SK-N-MC (cell line): ENCODE measurements around the gene HBP1.
"Not testable (repeated sequence)": the region's sequence is repeated elsewhere in the genome, so short reads cannot be mapped to it uniquely, and the experiment has no call there.

Experiments used
- DNase-seq: peaks from one replicate; pipeline ENCODE4 v3.0.0-alpha.2; 2011; ENCODE audit warnings: low read depth, low spot score
- H3K27ac ChIP-seq: fragments of 200-600 bp; sonication (generic); 2 replicates; pipeline ENCODE4 v1.5.1; 2016; ENCODE audit warnings: mixed run types
- H3K36me3 ChIP-seq: fragments of 200-600 bp; sonication (generic); 2 replicates; pipeline ENCODE4 v1.6.1; 2017; ENCODE audit warnings: antibody characterized with exemption, low read length, mixed read lengths; ENCODE audit not compliant: insufficient read depth
- H3K4me3 ChIP-seq: fragments of 200-600 bp; sonication (generic); 2 replicates; pipeline ENCODE4 v1.5.1; 2016
- H3K9ac ChIP-seq: fragments of 200-600 bp; sonication (generic); 2 replicates; pipeline ENCODE4 v1.8.0; 2017; ENCODE audit warnings: mixed run types, mixed read lengths; ENCODE audit not compliant: insufficient read length
- H3K9me3 ChIP-seq: fragments of 200-600 bp; sonication (generic); 2 replicates; pipeline ENCODE4 v1.6.1; 2017; ENCODE audit warnings: low read depth, mild to moderate bottlenecking, antibody characterized with exemption, low read length, moderate library complexity, mixed read lengths
- EZH2 ChIP-seq: fragments of 200-600 bp; sonication (generic); IDR thresholded peaks from one replicate; pipeline ENCODE4 v1.6.1; 2017; ENCODE audit warnings: antibody characterized with exemption
- FOXP2 ChIP-seq: optimal IDR thresholded peaks from 2 replicates; pipeline ENCODE3; 2011; ENCODE audit warnings: mild to moderate bottlenecking, moderate library complexity; ENCODE audit not compliant: insufficient read depth; ENCODE audit errors: extremely low read length, control extremely low read depth
- POLR2AphosphoS5 ChIP-seq: IDR thresholded peaks from 2 replicates; pipeline ENCODE4 v1.6.1; 2012; ENCODE audit warnings: mild to moderate bottlenecking, low read depth, low read length, borderline replicate concordance

Gene HBP1

DNA sequence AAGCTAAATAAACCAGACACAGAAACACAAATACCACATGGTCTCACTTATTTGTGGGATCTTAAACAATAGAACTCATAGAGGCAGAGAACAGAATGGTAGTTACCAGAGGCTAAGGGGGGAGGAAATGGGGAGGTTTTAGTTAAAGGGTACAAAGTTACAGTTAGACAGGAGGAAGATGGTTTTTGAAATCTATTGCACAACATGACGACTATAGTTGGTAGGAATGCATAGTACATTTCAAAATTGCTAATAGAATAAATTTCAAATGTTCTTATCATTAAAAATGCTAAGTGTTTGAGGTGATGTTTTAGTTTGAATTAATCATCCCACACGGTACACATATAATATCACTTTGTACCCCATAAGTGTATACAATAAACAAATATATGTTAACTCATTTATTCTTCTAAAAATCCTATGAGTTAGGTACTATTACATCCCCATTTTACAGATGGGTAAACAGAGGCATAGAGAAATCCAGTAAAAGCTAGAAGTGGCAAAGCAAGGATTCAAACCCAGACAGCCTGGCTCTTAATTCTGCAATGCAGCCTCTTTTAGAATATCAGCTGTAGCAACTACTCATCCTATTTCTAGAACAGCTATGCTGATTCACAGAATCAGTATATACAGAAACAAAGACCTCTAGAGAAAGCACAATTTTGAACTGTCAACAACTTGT is 50.9 kb downstream of the HBP1 start:
- no peak for TF ChIP-seq EZH2
- Histone ChIP-seq H3K9ac (no peak overlapping the region), H3K27ac (no peak overlapping the region), H3K9me3 (no peaks in the 10 kb centered on the region), H3K4me3 (no peak overlapping the region), H3K36me3 (no peaks in the 10 kb centered on the region)
- DNase-seq, result no peak

DNA sequence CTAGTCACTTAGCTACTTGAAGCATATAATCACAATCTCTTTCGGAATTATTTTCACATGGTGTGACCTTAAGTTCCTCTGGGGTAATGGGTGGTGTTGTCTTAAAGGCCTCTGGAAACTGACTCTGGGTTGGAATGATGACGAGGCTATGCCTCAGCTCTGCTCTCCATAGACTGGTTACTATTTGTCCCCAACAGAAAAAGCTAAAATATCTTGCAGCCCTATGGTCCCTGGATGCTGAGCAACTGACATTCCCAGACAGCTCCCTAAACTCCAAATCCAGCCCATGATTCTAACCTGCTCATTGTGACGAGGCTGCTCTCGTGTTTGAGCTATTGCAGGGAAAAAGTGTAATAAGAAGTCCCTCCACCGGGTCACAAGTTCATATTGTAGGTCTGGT is 51.6 kb downstream of the HBP1 start:
- Histone ChIP-seq H3K9ac (no peak overlapping the region), H3K27ac (no peak overlapping the region), H3K36me3 (no peaks in the 10 kb centered on the region), H3K4me3 (no peak overlapping the region), H3K9me3 (no peaks in the 10 kb centered on the region)
- TF ChIP-seq POLR2AphosphoS5 (no peak), EZH2 (no peak), FOXP2 (no peak)
- no peak for DNase-seq

DNA sequence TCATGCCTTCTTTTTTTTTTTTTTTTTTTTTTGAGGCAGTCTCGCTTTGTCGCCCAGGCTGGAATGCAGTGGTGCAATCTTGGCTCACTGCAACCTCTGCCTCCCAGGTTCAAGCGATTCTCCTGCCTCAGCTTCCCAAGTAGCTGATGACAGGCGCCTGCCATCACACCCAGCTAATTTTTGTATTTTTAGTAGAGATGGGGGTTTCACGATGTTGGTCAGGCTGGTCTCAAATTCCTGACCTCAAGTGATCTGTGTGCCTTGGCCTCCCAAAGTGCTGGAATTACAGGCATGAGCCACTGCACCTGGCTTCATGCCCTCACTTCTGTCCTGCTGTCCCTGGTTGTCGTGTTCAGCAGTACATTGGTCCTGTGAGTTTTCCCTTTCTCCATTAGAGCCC is 52.0 kb downstream of the HBP1 start:
- H3K4me3 ChIP-seq, H3K9ac ChIP-seq, DNase-seq, H3K36me3 ChIP-seq, H3K9me3 ChIP-seq, H3K27ac ChIP-seq: not testable (repeated sequence)

DNA sequence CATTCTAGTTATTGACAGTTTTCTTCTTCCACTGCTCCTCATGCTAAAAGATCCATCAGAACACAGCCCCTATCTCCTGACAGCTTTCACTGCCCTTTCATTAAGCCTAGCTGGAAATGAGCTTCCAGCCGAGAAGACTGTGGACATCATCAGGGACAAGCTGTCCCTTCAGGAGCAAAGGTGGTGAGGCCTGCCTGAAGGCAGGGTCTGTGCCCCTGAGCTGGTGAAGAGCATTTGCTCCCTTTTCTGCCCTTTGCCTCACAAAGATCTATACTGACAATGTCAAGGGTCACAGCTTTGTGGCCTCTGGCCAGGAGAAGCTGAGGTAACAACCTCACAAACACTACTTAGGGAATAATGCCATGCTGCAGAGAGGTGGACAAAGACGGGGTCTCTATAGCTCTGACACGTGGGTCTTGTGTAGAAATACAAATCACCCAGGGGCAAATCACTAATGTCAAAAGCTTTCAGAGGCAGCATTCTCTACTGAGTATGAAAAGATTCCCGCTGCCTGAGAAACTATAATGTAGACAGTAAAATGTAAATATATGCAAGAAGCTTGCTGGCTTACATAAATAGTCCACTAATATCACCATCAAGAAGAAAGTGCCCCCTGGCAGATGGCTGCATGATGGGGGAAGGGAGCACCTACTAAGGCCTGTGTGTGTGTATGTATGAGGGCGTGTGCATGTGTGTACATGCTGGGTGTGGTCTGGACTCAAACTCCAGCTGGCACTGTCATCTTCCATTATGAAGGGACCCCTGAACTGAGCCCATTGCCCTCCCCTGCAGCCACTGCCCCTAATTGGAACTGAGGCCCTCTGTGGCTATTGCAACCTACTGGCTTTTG is 55.8 kb downstream of the HBP1 start:
- H3K9ac ChIP-seq, result no peak overlapping the region
- TF ChIP-seq POLR2AphosphoS5 (no peak), FOXP2 (no peak)
- no peak overlapping the region for H3K27ac ChIP-seq
- no peaks in the 10 kb centered on the region for H3K9me3 ChIP-seq
- no peak for DNase-seq
- no peaks in the 10 kb centered on the region for H3K36me3 ChIP-seq
- no peak overlapping the region for H3K4me3 ChIP-seq

DNA sequence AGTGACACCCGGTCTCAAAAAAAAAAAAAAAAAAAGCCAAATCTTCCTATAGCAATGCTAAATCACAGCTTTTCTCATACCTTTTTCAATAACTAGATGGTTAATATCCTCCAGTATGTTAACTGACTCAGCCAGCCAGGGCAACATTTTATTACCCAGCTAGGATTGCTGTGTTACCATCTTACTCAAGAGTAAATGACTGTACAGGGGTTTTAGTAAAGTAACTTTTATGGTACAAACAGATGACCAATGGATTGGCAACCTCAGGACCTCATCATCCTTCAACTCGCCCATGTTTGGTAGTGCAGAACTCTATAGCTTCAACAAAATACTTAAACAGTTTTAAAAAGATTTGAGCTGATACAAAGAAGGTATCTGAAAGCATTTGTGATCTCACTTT is 59.5 kb downstream of the HBP1 start:
- Histone ChIP-seq H3K4me3 (no peak overlapping the region), H3K9ac (no peak overlapping the region), H3K27ac (no peak overlapping the region), H3K36me3 (no peaks in the 10 kb centered on the region), H3K9me3 (no peaks in the 10 kb centered on the region)
- DNase-seq, result no peak
- TF ChIP-seq FOXP2, result no peak
- no peak for TF ChIP-seq EZH2
- no peak for TF ChIP-seq POLR2AphosphoS5

DNA sequence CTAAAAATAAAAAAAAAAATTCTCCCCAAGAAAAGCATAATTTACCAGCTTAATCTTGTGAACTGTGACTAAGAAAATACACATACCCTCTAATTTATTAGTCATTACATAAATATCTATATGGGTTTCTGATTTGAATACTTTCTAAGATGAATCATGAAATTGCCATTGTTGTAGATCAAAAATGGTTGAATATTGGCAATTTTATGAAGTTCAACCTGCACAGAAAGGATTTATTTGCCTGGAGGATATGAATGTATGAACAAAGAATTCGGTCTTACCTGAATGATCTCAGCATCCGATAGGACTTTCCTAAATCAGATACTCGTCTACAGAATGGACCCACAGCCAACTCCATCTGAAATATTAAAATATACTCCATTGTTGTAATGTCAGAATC is 61.5 kb downstream of the HBP1 start:
- no peak overlapping the region for H3K27ac ChIP-seq
- H3K9ac ChIP-seq, result no peak overlapping the region
- TF ChIP-seq EZH2 (no peak), POLR2AphosphoS5 (no peak), FOXP2 (no peak)
- no peaks in the 10 kb centered on the region for H3K9me3 ChIP-seq
- H3K36me3 ChIP-seq, result no peaks in the 10 kb centered on the region
- no peak for DNase-seq
- H3K4me3 ChIP-seq, result no peak overlapping the region

DNA sequence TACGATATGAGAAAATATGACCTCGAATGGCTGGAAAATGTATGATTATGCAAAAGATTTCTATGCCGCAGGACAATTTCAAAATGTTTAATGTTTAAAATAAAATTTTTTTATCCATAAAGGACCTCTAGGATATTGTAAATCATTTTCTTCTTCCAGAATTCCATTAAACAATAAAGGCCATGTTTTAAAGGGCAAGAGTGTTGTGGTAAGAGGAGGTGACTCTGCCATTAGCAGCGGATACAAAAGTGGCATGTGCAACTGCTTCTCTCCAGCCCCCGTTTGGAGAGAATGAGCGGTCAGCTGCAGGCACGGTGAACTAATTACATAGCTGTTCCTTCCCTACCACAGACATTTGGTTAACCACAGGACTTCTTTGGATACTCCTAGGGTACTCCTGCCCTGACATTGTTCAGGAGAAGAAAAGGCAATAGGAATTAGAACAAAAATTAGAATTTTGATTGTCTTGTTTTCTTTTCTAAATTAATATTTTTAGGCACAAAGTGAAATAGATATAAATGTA is 63.8 kb downstream of the HBP1 start:
- TF ChIP-seq FOXP2 (no peak), POLR2AphosphoS5 (no peak), EZH2 (no peak)
- H3K9me3 ChIP-seq, result no peaks in the 10 kb centered on the region
- DNase-seq, result no peak
- H3K4me3 ChIP-seq, result no peak overlapping the region
- H3K27ac ChIP-seq, result no peak overlapping the region
- no peak overlapping the region for H3K9ac ChIP-seq
- H3K36me3 ChIP-seq, result no peaks in the 10 kb centered on the region

DNA sequence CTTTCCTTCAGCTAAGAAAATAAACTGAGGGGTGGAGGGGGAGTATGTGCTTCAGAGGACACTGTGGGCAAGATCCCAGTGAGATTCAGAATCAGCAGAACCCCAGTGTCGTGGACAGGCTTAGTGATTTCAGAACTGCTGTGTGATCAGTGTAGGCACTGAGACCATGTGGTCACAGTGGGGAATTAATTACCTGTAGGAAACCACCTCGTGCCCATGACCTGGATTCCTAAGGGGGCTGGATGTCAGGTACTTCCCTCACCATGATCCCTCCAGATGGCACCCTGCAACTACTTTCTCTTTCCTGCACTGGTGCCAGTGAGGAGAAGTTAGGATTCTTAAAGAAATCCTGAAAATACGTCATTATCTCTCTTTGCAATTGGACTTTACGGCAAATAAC is 64.4 kb downstream of the HBP1 start:
- Histone ChIP-seq H3K9me3 (no peaks in the 10 kb centered on the region), H3K4me3 (no peak overlapping the region), H3K27ac (no peak overlapping the region), H3K9ac (no peak overlapping the region), H3K36me3 (no peaks in the 10 kb centered on the region)
- DNase-seq, result no peak
- TF ChIP-seq EZH2, result no peak
- no peak for TF ChIP-seq POLR2AphosphoS5
- TF ChIP-seq FOXP2, result no peak

DNA sequence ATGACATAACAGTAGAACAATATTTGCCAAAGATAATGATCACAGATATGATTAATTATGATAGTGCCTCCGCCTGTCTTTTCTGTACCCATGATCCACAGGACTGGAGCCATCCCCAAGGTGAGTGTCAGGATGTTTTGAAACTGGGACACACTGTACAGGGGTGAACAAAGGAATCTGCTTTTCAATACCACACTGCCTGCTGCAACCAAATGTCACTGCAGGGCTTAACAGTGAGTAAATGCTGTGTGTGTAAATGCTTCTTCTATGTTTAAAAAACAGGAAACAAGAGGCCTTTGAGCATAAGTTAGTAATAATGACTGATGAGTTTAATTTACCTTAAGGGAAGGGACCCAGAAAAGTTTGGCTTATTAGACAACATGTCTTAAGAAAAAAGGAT is 65.2 kb downstream of the HBP1 start:
- H3K9me3 ChIP-seq, result no peaks in the 10 kb centered on the region
- no peak for TF ChIP-seq POLR2AphosphoS5
- no peak for TF ChIP-seq FOXP2
- TF ChIP-seq EZH2, result no peak
- no peak for DNase-seq
- H3K36me3 ChIP-seq, result no peaks in the 10 kb centered on the region
- H3K9ac ChIP-seq, result no peak overlapping the region
- H3K27ac ChIP-seq, result no peak overlapping the region
- no peak overlapping the region for H3K4me3 ChIP-seq
